RWPE2 (cell line): ENCODE data around the gene CLDN9.
A peak's percentile ranks its signal among the peaks of the same experiment; 100 is the strongest.

Experiments
- ATAC-seq: fragments of 200-7000 bp; cut with Tn5 transposase; 3 replicates; pipeline ENCODE4 v1.9.1; 2021; ENCODE audit warnings: low read depth
- DNase-seq: peaks from one replicate; pipeline ENCODE4 v3.0.0-alpha.2; 2020; ENCODE audit warnings: low spot score
- H3K27ac ChIP-seq: fragments of 450-650 bp; 2 replicates; pipeline ENCODE4 v1.5.1; 2017; ENCODE audit warnings: mild to moderate bottlenecking; ENCODE audit not compliant: poor library complexity, severe bottlenecking
- H3K27me3 ChIP-seq: fragments of 250-450 bp; sonication (Bioruptor Pico); 2 replicates; pipeline ENCODE4 v1.5.1; 2021; ENCODE audit warnings: mild to moderate bottlenecking, moderate library complexity; ENCODE audit not compliant: insufficient read depth, poor library complexity, severe bottlenecking
- H3K36me3 ChIP-seq: fragments of 250-450 bp; sonication (Bioruptor Pico); 2 replicates; pipeline ENCODE4 v1.5.1; 2020; ENCODE audit warnings: low read depth, mild to moderate bottlenecking, moderate library complexity
- H3K4me1 ChIP-seq: fragments of 250-450 bp; sonication (Bioruptor Pico); 2 replicates; pipeline ENCODE4 v1.5.1; 2021; ENCODE audit warnings: mild to moderate bottlenecking, moderate library complexity; ENCODE audit not compliant: insufficient read depth, poor library complexity, severe bottlenecking
- H3K4me3 ChIP-seq: fragments of 250-450 bp; sonication (Bioruptor Pico); 2 replicates; pipeline ENCODE4 v1.5.1; 2021; ENCODE audit warnings: mild to moderate bottlenecking, moderate library complexity; ENCODE audit not compliant: severe bottlenecking
- H3K9me3 ChIP-seq: fragments of 250-450 bp; sonication (Bioruptor Pico); 2 replicates; pipeline ENCODE4 v1.5.1; 2021; ENCODE audit warnings: mild to moderate bottlenecking, moderate library complexity; ENCODE audit not compliant: severe bottlenecking
- TF ChIP-seq, protein P1 (sequence below): fragments of 450-650 bp; IDR thresholded peaks from one replicate; pipeline ENCODE4 v1.5.1; 2017; ENCODE audit warnings: mild to moderate bottlenecking, moderate library complexity; ENCODE audit not compliant: poor library complexity, severe bottlenecking

Gene CLDN9, protein sequence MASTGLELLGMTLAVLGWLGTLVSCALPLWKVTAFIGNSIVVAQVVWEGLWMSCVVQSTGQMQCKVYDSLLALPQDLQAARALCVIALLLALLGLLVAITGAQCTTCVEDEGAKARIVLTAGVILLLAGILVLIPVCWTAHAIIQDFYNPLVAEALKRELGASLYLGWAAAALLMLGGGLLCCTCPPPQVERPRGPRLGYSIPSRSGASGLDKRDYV

DNA sequence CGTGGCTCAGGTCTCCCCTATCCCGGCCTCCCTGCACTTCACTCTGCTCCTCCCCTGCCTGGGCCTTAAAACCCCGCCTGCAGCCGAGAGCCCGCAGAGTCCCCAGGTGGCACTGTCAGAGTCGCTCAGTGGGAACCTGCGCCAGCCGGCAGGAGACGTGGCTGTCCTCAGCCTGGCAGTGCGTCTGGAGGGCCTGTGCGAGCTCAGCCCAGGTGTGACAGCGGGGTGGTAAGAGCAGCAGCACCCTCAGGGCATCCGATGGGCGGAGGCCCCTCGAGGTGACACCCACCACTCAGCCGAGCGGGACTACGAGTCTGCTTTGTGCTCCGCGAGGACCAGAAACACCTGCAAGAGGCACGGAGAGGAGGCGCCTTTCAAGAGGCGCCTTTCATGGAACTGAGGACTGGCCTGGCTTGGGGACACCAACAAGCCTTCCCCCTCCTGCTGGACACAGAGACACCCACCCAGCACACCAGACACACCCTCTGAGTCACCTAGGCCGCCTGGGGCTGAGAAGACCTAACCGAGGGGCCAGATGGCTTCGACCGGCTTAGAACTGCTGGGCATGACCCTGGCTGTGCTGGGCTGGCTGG lies at the start of gene CLDN9:
CLDN9 (plus strand) TSS at position 96 of the 593 bp plus-strand sequence; CDS start at position 536, 440 bp downstream.
- peak; percentile 20; the same call in 1 of the 3 replicates for ATAC-seq
- no peak for DNase-seq
- no peak within 1 kb of the TSS for H3K27ac ChIP-seq
- TF ChIP-seq, protein P1, sequence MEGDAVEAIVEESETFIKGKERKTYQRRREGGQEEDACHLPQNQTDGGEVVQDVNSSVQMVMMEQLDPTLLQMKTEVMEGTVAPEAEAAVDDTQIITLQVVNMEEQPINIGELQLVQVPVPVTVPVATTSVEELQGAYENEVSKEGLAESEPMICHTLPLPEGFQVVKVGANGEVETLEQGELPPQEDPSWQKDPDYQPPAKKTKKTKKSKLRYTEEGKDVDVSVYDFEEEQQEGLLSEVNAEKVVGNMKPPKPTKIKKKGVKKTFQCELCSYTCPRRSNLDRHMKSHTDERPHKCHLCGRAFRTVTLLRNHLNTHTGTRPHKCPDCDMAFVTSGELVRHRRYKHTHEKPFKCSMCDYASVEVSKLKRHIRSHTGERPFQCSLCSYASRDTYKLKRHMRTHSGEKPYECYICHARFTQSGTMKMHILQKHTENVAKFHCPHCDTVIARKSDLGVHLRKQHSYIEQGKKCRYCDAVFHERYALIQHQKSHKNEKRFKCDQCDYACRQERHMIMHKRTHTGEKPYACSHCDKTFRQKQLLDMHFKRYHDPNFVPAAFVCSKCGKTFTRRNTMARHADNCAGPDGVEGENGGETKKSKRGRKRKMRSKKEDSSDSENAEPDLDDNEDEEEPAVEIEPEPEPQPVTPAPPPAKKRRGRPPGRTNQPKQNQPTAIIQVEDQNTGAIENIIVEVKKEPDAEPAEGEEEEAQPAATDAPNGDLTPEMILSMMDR: no peak
- H3K9me3 ChIP-seq: no peaks in the 10 kb centered on the region
- H3K4me3 ChIP-seq: no peak within 1 kb of the TSS
- H3K27me3 ChIP-seq: no peaks in the 10 kb centered on the region
- H3K4me1 ChIP-seq: peaks cover 20% of the 10 kb centered on the region
- H3K36me3 ChIP-seq: no peaks in the 10 kb centered on the region

GRCh38 chr16:2963074-2963722 lies 49.5 kb upstream of the CLDN9 start:
- Histone ChIP-seq H3K27ac (peak overlapping the region; percentile 23), H3K4me1 (no peaks in the 10 kb centered on the region), H3K27me3 (no peaks in the 10 kb centered on the region), H3K36me3 (no peaks in the 10 kb centered on the region), H3K9me3 (no peaks in the 10 kb centered on the region), H3K4me3 (peak overlapping the region; percentile 41)
- TF ChIP-seq, protein P1: no peak
- no peak for ATAC-seq
- peak; percentile 63 for DNase-seq

- Histone ChIP-seq H3K27ac (peak within 1 kb of the TSS; percentile 23), H3K36me3 (no peaks in the 10 kb centered on the region), H3K9me3 (no peaks in the 10 kb centered on the region), H3K4me1 (no peaks in the 10 kb centered on the region), H3K4me3 (peak within 1 kb of the TSS; percentile 41), H3K27me3 (no peaks in the 10 kb centered on the region)
- DNase-seq (peak; percentile 87), ATAC-seq (peak; percentile 55)
- TF ChIP-seq, protein P1: peak; percentile 14
Measured at GRCh38 chr16:2963723-2964474, 48.8 kb upstream of the CLDN9 start, which contains the start of gene KREMEN2. KREMEN2 (plus strand) TSS chr16:2964275; CDS start chr16:2964521, 246 bp downstream.

GRCh38 chr16:2964475-2965336 lies 48.0 kb upstream of the CLDN9 start:
- Histone ChIP-seq H3K36me3 (no peaks in the 10 kb centered on the region), H3K4me1 (no peaks in the 10 kb centered on the region), H3K9me3 (no peaks in the 10 kb centered on the region), H3K27me3 (no peaks in the 10 kb centered on the region), H3K27ac (peak overlapping the region; percentile 23), H3K4me3 (peak overlapping the region; percentile 41)
- DNase-seq (peak; percentile 94), ATAC-seq (peak; percentile 42)
- TF ChIP-seq, protein P1: peak; percentile 7
